ENCODE data around the gene BDKRB1.

Gene BDKRB1

DNA sequence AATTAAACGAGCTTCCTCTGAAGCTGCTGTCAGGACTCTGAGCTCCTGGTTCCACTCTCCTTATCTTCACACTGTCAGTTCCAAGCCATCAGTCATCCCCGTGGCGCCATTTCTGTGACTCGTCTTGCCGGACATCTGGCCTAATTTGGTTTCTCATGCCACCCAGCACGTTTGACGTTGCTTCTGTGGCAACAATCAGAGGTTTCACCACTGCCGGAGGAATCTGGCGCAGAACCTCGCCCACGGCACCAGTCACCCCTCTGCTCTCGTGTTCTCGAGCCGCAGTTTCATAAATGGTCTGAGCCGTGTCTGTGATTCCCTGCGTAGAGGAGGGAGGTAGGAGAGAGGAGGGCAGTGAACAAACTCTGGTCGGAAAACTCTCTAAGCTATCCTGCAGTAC lies 29.7 kb downstream of the BDKRB1 start:
- DNase-seq = no peak

GRCh38 chr14:96286251-96286650 lies 30.2 kb downstream of the BDKRB1 start:
- DNase-seq = no peak

DNA sequence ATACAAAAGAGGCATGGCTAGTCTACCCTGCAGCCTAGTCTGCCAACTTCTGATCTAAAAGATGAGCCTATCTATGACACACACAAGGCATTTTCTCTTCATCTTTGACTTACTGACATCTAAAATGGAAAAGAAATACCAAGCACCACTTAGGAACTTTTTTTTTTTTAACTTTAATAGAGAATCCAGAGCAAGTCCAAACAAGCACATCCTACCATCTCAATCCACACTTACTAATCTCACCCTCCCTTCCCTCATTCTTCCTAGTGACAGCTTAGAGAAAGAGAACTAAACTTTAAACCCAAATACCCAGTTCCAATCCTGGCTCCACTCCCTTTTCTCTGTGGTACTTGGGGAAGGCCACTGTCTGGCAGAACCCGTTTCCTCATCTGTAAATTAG lies 31.8 kb downstream of the BDKRB1 start:
- no peak for DNase-seq

- DNase-seq = no peak
These were observed 38.2 kb downstream of the BDKRB1 start for GRCh38 chr14:96294246-96294645.

DNA sequence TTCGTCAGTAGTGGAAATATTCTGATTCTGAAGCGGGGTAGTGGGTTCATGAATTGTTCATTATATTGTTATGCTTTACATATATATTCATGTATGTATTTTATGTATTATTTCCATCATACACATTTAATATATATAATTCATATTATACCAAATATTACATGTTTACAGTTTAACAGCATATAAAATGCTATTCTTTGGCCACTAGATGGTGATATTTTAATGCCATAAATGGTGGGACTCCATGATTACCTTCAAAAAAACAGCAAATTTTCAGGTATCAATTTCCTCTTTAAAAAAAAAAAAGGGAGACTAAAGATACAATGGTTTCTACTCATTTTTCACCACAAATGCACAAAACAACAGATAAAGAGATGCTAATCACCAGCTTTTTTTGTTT lies 41.0 kb downstream of the BDKRB1 start:
- DNase-seq = peak in 1 of 5 experiments; percentile 47

DNA sequence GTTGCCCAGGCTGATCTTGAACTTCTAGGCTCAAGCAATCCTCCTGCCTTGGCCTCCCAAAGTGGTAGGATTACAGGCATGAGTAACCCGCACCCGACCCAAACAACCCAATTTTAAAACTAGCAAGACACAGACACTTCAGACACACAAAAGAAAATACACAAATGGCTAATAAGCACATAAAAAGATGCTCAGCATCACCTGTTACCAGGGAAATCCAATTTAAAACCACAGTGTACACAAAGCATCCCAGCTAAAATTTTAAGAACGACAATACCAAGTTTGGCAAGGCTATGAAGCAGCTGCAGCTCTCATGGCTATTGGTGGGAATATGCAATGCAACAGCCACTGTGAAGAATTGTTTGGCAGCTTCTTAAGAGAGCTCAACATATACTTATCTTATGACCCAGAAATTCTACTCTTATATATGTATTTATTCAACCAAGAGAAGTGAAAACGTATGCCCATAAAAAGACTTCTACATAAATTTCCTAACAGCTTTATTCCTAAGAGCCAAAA lies 42.0 kb downstream of the BDKRB1 start:
- no peak for DNase-seq

DNA sequence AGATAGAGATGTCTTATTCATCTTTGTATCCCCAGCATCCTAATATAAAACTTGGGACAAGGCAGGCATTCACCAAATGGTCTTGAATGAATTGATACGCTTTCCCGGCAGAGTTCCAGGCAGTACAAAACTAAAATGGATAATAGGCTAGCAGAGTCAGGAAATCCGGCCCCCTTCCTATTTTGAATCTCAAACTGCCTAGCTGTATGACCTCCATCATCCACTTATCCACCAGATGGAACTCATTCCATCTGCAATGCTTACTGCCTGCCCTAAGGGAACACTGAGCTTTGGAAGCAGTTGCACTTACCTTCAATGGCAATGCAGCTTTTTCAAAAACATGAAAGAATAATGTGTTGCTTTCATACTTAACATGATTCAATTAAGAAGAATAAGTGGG lies 43.4 kb downstream of the BDKRB1 start:
- no peak for DNase-seq

GRCh38 chr14:96303981-96304380 lies 48.0 kb downstream of the BDKRB1 start:
- no peak for DNase-seq

DNA sequence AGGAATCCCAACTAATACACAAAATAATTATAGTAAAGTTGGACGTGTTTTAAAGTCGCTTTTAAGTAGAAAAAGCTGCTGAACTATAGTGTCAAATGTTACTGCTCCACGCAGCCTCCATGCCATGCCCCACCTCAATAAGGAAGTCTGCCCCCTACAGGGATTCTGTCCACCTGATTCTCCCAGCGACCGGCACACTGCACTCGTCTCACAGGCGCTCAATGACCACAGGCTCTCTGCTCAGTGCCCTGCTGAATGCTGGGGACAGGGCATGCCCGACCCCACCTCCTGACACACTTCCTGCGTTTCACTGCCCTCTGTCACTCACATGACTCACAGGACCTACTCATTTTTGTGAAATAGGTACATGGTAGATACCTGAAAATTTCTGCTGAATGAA lies 48.9 kb downstream of the BDKRB1 start:
- DNase-seq = no peak

GRCh38 chr14:96307434-96307833 lies 51.4 kb downstream of the BDKRB1 start:
- no peak for DNase-seq

DNA sequence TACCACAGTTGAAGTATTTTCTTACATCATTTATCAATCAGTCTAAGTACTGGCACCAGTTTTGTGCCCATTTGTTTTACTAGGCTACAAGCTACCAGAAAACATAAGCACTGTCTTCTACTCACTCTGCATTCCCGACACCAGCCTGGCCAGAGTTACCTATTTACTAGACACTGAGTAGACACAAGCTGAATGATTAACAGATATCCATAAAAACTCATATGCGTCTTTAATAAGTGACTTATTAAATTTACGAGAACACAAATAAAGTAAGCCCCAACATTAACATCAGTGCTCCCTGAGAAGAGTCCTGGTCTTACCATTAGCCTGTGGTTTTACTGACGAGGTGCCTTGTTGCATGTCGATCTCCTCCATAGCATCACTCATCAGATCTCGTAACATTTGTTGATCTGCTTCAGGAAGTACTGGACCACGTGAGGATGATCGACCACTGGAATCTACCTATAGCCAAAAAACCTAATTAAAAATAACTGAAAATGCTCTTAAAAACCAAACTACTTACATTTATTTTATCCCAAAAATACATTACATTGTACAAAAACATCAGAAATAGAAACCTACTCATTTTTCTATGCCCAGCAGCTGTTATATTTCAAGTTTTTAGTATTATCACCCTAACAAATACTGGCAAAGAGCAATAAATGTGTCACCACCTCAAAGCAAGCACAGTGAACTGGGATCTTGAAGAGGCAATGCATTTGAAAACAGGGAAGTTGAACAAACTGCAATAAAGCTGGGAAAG lies 53.3 kb downstream of the BDKRB1 start:
- DNase-seq = no peak

DNA sequence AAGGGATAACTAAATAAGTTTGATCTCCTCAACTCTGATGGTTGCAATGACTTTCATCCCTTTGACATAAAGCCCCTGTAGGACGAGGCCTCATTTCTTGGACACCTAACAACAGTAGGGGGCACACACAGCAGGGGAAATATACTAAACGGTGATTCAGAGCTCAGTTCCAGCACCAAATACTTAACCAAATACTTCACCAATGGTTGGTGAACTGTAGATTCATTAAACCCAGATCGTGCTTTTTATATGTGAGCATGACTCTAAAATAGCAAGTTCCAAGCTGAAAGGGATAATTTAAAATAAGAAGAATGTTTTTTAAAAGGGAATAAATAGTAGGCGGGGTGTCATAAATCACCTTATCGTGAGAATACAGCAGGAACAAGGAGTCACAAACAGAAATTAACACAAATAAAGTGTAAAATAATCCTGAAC lies 53.9 kb downstream of the BDKRB1 start:
- no peak for DNase-seq

DNA sequence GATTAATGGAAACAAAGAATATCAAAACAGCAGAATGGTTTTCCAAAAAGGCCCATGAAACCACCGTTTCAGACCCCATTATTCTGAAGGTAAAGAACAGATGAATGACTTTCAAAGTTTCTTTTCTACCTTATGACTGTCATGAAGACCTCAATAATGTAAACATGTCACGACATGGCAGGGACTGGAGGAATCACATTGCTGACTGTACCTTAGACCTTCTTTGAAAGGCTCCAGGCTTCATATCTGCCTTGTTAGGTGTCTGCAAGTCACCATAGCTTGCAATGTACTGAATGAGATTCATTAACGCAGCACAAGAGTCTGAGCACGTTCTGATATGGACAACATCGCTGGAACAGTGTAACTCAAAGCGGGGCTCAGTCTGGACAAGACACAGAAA lies 54.9 kb downstream of the BDKRB1 start:
- no peak for DNase-seq
